GM12878 (cell line): ENCODE results near the gene KRT80. TPM values are rescaled to one million over a fixed set of nuclear protein-coding genes. Genes with fewer than 3 reads are reported as not detected.

Source experiments
- ATAC-seq: fragments of 200-7000 bp; cut with Tn5 transposase; 3 replicates; pipeline ENCODE4 v1.9.1; 2020; ENCODE audit warnings: mild to moderate bottlenecking, moderate library complexity
- BruUV-seq: library from RNA; stranded (reverse); fragments of 400-500 nt; replicated peaks from 2 replicates; lab custom pipeline; 2021; lab: Mats Ljungman, UMichigan
- CTCF ChIA-PET: fragments of 300-600 bp; sonication (Branson Sonifier 250); formaldehyde crosslinking; extraction: SDS; loops from one replicate; lab custom pipeline; 2021; ENCODE audit warnings: inconsistent platforms; lab: Yijun Ruan, JAX
- POLR2A ChIA-PET: fragments of 350-600 bp; formaldehyde crosslinking; extraction: SDS; loops from one replicate; lab custom pipeline; 2021; ENCODE audit warnings: inconsistent platforms; lab: Charles Lee
- RAD21 ChIA-PET: fragments of 300-600 bp; sonication (Branson Sonifier 250); formaldehyde crosslinking; loops from one replicate; lab custom pipeline; 2023; ENCODE audit warnings: antibody characterized with exemption; ENCODE audit not compliant: unreplicated experiment; lab: Charles Lee
- SMC1A ChIA-PET: fragments of 300-600 bp; sonication (Branson Sonifier 250); formaldehyde crosslinking; loops from one replicate; lab custom pipeline; 2023; ENCODE audit not compliant: unreplicated experiment, uncharacterized antibody; lab: Charles Lee
- DNase-seq: peaks from one replicate; pipeline ENCODE4 v3.0.0-alpha.2; 2011; ENCODE audit warnings: low read depth, low spot score
- FAIRE-seq: peaks from 3 replicates; lab custom pipeline; 2011; peaks lifted over from hg19 to GRCh38; lab: Jason Lieb, UNC
- H2AFZ ChIP-seq: 2 replicates; pipeline ENCODE4 v1.6.0; 2011; ENCODE audit warnings: low read depth, low read length, control low read depth; ENCODE audit not compliant: control insufficient read depth
- H3K27ac ChIP-seq: 2 replicates; pipeline ENCODE4 v1.5.1; 2011; ENCODE audit warnings: control low read depth; ENCODE audit not compliant: control insufficient read depth, insufficient read depth
- H3K27me3 ChIP-seq, 2 experiments: replicated peaks in 1 of 2; 2 replicates each; pipeline versions ENCODE4 v1.6.0 to v1.6.1; 2011; ENCODE audit warnings: low read length in 1 of 2; ENCODE audit not compliant: control insufficient read depth in 2 of 2, insufficient read depth in 2 of 2
- H3K36me3 ChIP-seq, 2 experiments: 2 replicates each; pipeline ENCODE4 v1.5.1; 2011; ENCODE audit warnings: low read length in 1 of 2; ENCODE audit not compliant: control insufficient read depth in 2 of 2, insufficient read depth in 2 of 2
- H3K4me1 ChIP-seq: 2 replicates; pipeline ENCODE4 v1.6.1; 2011; ENCODE audit warnings: mild to moderate bottlenecking, low read length, moderate library complexity, mixed read lengths; ENCODE audit not compliant: control insufficient read depth, insufficient read depth
- H3K4me2 ChIP-seq: 2 replicates; pipeline ENCODE4 v1.6.0; 2011; ENCODE audit warnings: control low read depth; ENCODE audit not compliant: control insufficient read depth, insufficient read depth
- H3K4me3 ChIP-seq: fragments of 200-600 bp; sonication (generic); 2 replicates; pipeline ENCODE4 v1.5.1; 2016
- H3K79me2 ChIP-seq: 2 replicates; pipeline ENCODE4 v1.6.0; 2011; ENCODE audit warnings: low read length; ENCODE audit not compliant: control insufficient read depth, insufficient read depth
- H3K9ac ChIP-seq: 2 replicates; pipeline ENCODE4 v1.8.0; 2011; ENCODE audit warnings: low read length, control low read depth, mixed read lengths; ENCODE audit not compliant: control insufficient read depth, insufficient read depth
- H3K9me3 ChIP-seq: replicated peaks from 3 replicates; pipeline ENCODE4 v1.5.1; 2011; ENCODE audit warnings: mild to moderate bottlenecking, low read length; ENCODE audit not compliant: control insufficient read depth, insufficient read depth
- H4K20me1 ChIP-seq: 2 replicates; pipeline ENCODE4 v1.6.0; 2011; ENCODE audit not compliant: control insufficient read depth, insufficient read depth
- KDM1A ChIP-seq: fragments of 200-600 bp; sonication (generic); IDR thresholded peaks from 2 replicates; pipeline ENCODE4 v1.6.1; 2016; ENCODE audit warnings: borderline replicate concordance
- KLF5 ChIP-seq: fragments of 450-650 bp; IDR thresholded peaks from 2 replicates; pipeline ENCODE4 v1.6.1; 2014; ENCODE audit warnings: mild to moderate bottlenecking; ENCODE audit not compliant: partially characterized antibody
- NFXL1 ChIP-seq: fragments of 450-650 bp; IDR thresholded peaks from 2 replicates; pipeline ENCODE4 v1.6.1; 2017; ENCODE audit warnings: antibody characterized with exemption, mild to moderate bottlenecking, borderline replicate concordance
- NR2F1 ChIP-seq: fragments of 450-650 bp; conservative IDR thresholded peaks from 2 replicates; pipeline ENCODE4 v1.6.1; 2017; ENCODE audit warnings: mild to moderate bottlenecking
- POLR2AphosphoS2 ChIP-seq: IDR thresholded peaks from 2 replicates; pipeline ENCODE4 v1.6.1; 2011; ENCODE audit warnings: low read depth, mild to moderate bottlenecking, low read length, improper control_type of control experiment, moderate library complexity
- SMAD1 ChIP-seq: fragments of 450-650 bp; IDR thresholded peaks from 2 replicates; pipeline ENCODE4 v1.6.1; 2018; ENCODE audit warnings: mild to moderate bottlenecking, low read depth; ENCODE audit not compliant: partially characterized antibody
- TCF7 ChIP-seq: IDR thresholded peaks from 2 replicates; pipeline ENCODE4 v1.6.1; 2014; ENCODE audit warnings: antibody characterized with exemption, borderline replicate concordance
- ZNF622 ChIP-seq: fragments of 450-650 bp; IDR thresholded peaks from 2 replicates; pipeline ENCODE4 v1.6.1; 2017; ENCODE audit warnings: mild to moderate bottlenecking, inconsistent platforms
- WGBS: methylation state at CpG from one replicate; pipeline ENCODE4 v1.1.6; 2016; ENCODE audit warnings: low lambda C conversion rate; ENCODE audit not compliant: insufficient replicate concordance, insufficient coverage; ENCODE audit errors: missing lambda C conversion rate; 5-methylcytosine and 5-hydroxymethylcytosine counted together
- in situ Hi-C: fragments of 300-500 bp; cut with MboI; formaldehyde crosslinking; loops from 9 replicates; pipeline ENCODE4 v1.14.3; 2018; ENCODE audit warnings: mixed read lengths
- intact Hi-C: fragments of 100-400 bp; cut with micrococcal nuclease; formaldehyde crosslinking; loops from one replicate; pipeline ENCODE4 v1.14.2; 2022; ENCODE audit not compliant: unreplicated experiment
- polyA plus RNA-seq, 11 experiments: library from polyadenylated mRNA; depleted of rRNA in 4 of 11; unstranded in 6 of 11; stranded (reverse) in 5 of 11; fragments of >200 nt; fragmentation: Nextera tagmentation in 4 of 11; fragmentation: Illumina TruSeq in 1 of 11; extraction: Ambion mirVana in 4 of 11; extraction: Trizol in 1 of 11; gene quantifications; 1 replicate in 1 of 11; 2 replicates in 10 of 11; pipeline versions ENCODE4 v1.2.1 to v1.2.3, GENCODE V29; 2011 to 2016; ENCODE audit warnings: inconsistent platforms in 2 of 11, missing spikeins in 2 of 11, low read depth in 1 of 11
- total RNA-seq, 4 experiments: library from RNA; depleted of rRNA in 3 of 4; stranded (reverse); fragments of >200 nt in 3 of 4; fragmentation: Illumina TruSeq in 1 of 4; extraction: Trizol in 1 of 4; gene quantifications; 2 replicates each; pipeline versions ENCODE4 v1.2.1 to v1.2.3, GENCODE V29; 2013 to 2021
- TF ChIP-seq, protein P1 (sequence below): fragments of 450-650 bp; IDR thresholded peaks from 2 replicates; pipeline ENCODE4 v1.6.1; 2017; ENCODE audit warnings: mild to moderate bottlenecking, moderate library complexity

Gene KRT80
- total and polyA plus RNA-seq, 10 of the 15 experiments (the other 5 are each of a cell fraction or from before 2014, with no cell fraction given) = 0.01 TPM; not detected in 9

DNA sequence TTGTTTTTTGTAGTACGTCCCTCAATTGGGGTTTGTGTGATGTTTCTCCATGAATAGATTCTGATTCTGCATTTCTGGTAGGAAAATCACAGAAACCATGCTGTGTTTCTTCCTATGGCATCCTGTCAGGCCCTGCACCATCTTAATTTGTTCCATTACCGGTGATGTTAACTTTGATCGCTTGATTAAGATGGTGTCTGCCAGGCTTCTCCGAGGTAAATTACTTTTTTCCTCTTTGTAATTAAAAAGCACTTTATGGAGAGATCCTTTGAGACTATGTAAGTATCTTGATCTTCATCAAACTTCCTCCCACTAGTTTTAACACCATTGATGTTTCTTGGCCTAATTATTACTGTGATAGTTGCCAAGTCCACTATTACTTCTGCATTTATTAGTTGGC is 26.2 kb upstream of the KRT80 start:
- H3K4me2 ChIP-seq = no peak overlapping the region
- peaks cover 6% of the 10 kb centered on the region; the same call in 1 of the 2 replicates for H3K4me1 ChIP-seq
- BruUV-seq = no TSS peak
- H3K9ac ChIP-seq = no peak overlapping the region
- ATAC-seq (no peak), FAIRE-seq (no peak), DNase-seq (no peak)
- no peaks in the 10 kb centered on the region for H3K9me3 ChIP-seq
- no peaks in the 10 kb centered on the region for H3K36me3 ChIP-seq
- intact Hi-C loops (loop anchor here (10.0 kb wide), 1 partner anchor 107 kb away; the partner anchor contains the start of gene KRT83), in situ Hi-C loops (no loop called here)
- no peaks in the 10 kb centered on the region for H3K79me2 ChIP-seq
- TF ChIP-seq ZNF622 = no peak
- TF ChIP-seq NR2F1 = no peak
- no peak for TF ChIP-seq TCF7
- no peak for TF ChIP-seq KLF5
- TF ChIP-seq, protein P1, sequence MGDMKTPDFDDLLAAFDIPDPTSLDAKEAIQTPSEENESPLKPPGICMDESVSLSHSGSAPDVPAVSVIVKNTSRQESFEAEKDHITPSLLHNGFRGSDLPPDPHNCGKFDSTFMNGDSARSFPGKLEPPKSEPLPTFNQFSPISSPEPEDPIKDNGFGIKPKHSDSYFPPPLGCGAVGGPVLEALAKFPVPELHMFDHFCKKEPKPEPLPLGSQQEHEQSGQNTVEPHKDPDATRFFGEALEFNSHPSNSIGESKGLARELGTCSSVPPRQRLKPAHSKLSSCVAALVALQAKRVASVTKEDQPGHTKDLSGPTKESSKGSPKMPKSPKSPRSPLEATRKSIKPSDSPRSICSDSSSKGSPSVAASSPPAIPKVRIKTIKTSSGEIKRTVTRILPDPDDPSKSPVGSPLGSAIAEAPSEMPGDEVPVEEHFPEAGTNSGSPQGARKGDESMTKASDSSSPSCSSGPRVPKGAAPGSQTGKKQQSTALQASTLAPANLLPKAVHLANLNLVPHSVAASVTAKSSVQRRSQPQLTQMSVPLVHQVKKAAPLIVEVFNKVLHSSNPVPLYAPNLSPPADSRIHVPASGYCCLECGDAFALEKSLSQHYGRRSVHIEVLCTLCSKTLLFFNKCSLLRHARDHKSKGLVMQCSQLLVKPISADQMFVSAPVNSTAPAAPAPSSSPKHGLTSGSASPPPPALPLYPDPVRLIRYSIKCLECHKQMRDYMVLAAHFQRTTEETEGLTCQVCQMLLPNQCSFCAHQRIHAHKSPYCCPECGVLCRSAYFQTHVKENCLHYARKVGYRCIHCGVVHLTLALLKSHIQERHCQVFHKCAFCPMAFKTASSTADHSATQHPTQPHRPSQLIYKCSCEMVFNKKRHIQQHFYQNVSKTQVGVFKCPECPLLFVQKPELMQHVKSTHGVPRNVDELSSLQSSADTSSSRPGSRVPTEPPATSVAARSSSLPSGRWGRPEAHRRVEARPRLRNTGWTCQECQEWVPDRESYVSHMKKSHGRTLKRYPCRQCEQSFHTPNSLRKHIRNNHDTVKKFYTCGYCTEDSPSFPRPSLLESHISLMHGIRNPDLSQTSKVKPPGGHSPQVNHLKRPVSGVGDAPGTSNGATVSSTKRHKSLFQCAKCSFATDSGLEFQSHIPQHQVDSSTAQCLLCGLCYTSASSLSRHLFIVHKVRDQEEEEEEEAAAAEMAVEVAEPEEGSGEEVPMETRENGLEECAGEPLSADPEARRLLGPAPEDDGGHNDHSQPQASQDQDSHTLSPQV = no peak
- no peak for TF ChIP-seq NFXL1
- TF ChIP-seq SMAD1 = no peak
- TF ChIP-seq POLR2AphosphoS2 = no peak
- TF ChIP-seq KDM1A = no peak
- no peaks in the 10 kb centered on the region for H4K20me1 ChIP-seq
- POLR2A ChIA-PET = no interaction called here
- no peak overlapping the region for H2AFZ ChIP-seq
- H3K4me3 ChIP-seq = no peak overlapping the region
- H3K27ac ChIP-seq = no peak overlapping the region
- CTCF ChIA-PET = no interaction called here
- SMC1A ChIA-PET = no interaction called here
- RAD21 ChIA-PET = no interaction called here
- H3K27me3 ChIP-seq = peaks cover 0 to 2% of the 10 kb centered on the region in 2 experiments; a peak in 2 of 4 replicates
- WGBS = 76% methylated on average over 4 of the region's 4 CpGs
